Measurements from ENCODE around the gene SH2D7. TPM values are rescaled to one million over a fixed set of nuclear protein-coding genes. Genes with fewer than 3 reads are reported as not detected.
A peak's percentile ranks its signal among the peaks of the same experiment; 100 is the strongest.

SH2D7 gene
- total RNA-seq, 1 experiment from 2014 or later = not detected

GRCh38 chr15:78049691-78050440 lies 42.5 kb upstream of the SH2D7 start:
- Histone ChIP-seq H3K36me3 (ENCODE audit: control insufficient read depth, insufficient read depth, low read length) (no peaks in the 10 kb centered on the region), H3K9me3 (ENCODE audit: control insufficient read depth, insufficient read depth, low read depth, low read length) (no peaks in the 10 kb centered on the region), H3K27ac (ENCODE audit: low read length) (peak overlapping the region; percentile 75), H3K27me3 (ENCODE audit: control insufficient read depth, insufficient read depth, low read length) (no peaks in the 10 kb centered on the region), H3K4me1 (ENCODE audit: control insufficient read depth, insufficient read depth, low read length) (peaks cover 68% of the 10 kb centered on the region), H3K4me3 (ENCODE audit: low read depth in 2 of 2, low read length in 2 of 2) (no peak overlapping the region)
- ChIA-PET POLR2A (interaction anchor here (0.5 kb wide), 1 partner anchor 11 kb away, joined by 5 read pairs; no protein-coding TSS in a partner anchor), CTCF (no interaction called here)
- intact Hi-C loops (cut with micrococcal nuclease; ENCODE audit: unreplicated experiment) = no loop called here
- peak; percentile 81 for ATAC-seq
- in situ Hi-C loops (cut with HindIII; ENCODE audit: low pct_unique_long_range_greater_than_20kb, low sequenced_read_pairs) = no loop called here
- TF ChIP-seq SIN3A (IDR thresholded peaks at IDR 0.05; ENCODE audit: borderline replicate concordance, insufficient read depth, low read depth, low read length) = no peak
- TF ChIP-seq TCF7L2 (IDR thresholded peaks at IDR 0.05; ENCODE audit: low read depth, low read length) = peak; percentile 89
- no peak for TF ChIP-seq CTCF (IDR thresholded peaks at IDR 0.05)
- BruUV-seq (replicated peaks) = no TSS peak
- DNase-seq (ENCODE audit: low read depth, low spot score) = no peak

GRCh38 chr15:78050441-78050809 lies 41.9 kb upstream of the SH2D7 start:
- Histone ChIP-seq H3K27me3 (ENCODE audit: control insufficient read depth, insufficient read depth, low read length) (no peaks in the 10 kb centered on the region), H3K36me3 (ENCODE audit: control insufficient read depth, insufficient read depth, low read length) (no peaks in the 10 kb centered on the region), H3K9me3 (ENCODE audit: control insufficient read depth, insufficient read depth, low read depth, low read length) (no peaks in the 10 kb centered on the region), H3K27ac (ENCODE audit: low read length) (peak overlapping the region; percentile 75), H3K4me3 (ENCODE audit: low read depth in 2 of 2, low read length in 2 of 2) (no peak overlapping the region), H3K4me1 (ENCODE audit: control insufficient read depth, insufficient read depth, low read length) (peaks cover 62% of the 10 kb centered on the region)
- ATAC-seq = peak; percentile 66
- in situ Hi-C loops (cut with HindIII; ENCODE audit: low pct_unique_long_range_greater_than_20kb, low sequenced_read_pairs) = no loop called here
- no peak for DNase-seq (ENCODE audit: low read depth, low spot score)
- BruUV-seq (replicated peaks) = no TSS peak
- POLR2A ChIA-PET = interaction anchor here (0.5 kb wide), 1 partner anchor 10 kb away, joined by 5 read pairs; no protein-coding TSS in a partner anchor
- CTCF ChIA-PET = interaction anchor here (0.6 kb wide), 1 partner anchor 11 kb away, joined by 3 read pairs; no protein-coding TSS in a partner anchor
- intact Hi-C loops (cut with micrococcal nuclease; ENCODE audit: unreplicated experiment) = no loop called here
- no peak for TF ChIP-seq REST (IDR thresholded peaks at IDR 0.05; ENCODE audit: insufficient read depth in 1 of 2, low read depth in 2 of 2, low read length in 1 of 2)
- TF ChIP-seq POLR2AphosphoS5 (IDR thresholded peaks at IDR 0.05; ENCODE audit: low read depth, low read length) = no peak
- TF ChIP-seq TCF7L2 (IDR thresholded peaks at IDR 0.05; ENCODE audit: low read depth, low read length) = no peak
- no peak for TF ChIP-seq CTCF (IDR thresholded peaks at IDR 0.05)
- no peak for TF ChIP-seq SIN3A (IDR thresholded peaks at IDR 0.05; ENCODE audit: borderline replicate concordance, insufficient read depth, low read depth, low read length)

Measured in Panc1 (cell line).